HCT116 (cell line): ENCODE data around the gene FAM228B. TPM values are rescaled to one million over a fixed set of nuclear protein-coding genes. Genes with fewer than 3 reads are reported as not detected.

Source experiments
- ATAC-seq: fragments of 200-7000 bp; cut with Tn5 transposase; 2 replicates; pipeline ENCODE4 v1.9.1; 2020; ENCODE audit warnings: mild to moderate bottlenecking, moderate library complexity
- BruUV-seq: library from RNA; stranded (reverse); fragments of 400-500 nt; replicated peaks from 2 replicates; lab custom pipeline; 2021; lab: Mats Ljungman, UMichigan
- CTCF ChIA-PET: fragments of 300-600 bp; sonication (Branson Sonifier 250); formaldehyde crosslinking; loops from one replicate; lab custom pipeline; 2021; ENCODE audit warnings: antibody characterized with exemption; lab: Charles Lee
- POLR2A ChIA-PET: fragments of 300-600, 350-600 bp; sonication (Branson Sonifier 250); formaldehyde crosslinking; loops from one replicate; lab custom pipeline; 2021; ENCODE audit warnings: antibody characterized with exemption; lab: Charles Lee
- RAD21 ChIA-PET, 2 experiments: fragments of 300-600 bp; sonication (Branson Sonifier 250); formaldehyde crosslinking; loops; one replicate each; lab custom pipeline; 2023; ENCODE audit warnings: low total read pairs in 2 of 2; ENCODE audit not compliant: uncharacterized antibody in 2 of 2, unreplicated experiment in 2 of 2, low non-redundant PET in 1 of 2; lab: Charles Lee
- DNase-seq: peaks from one replicate; pipeline ENCODE4 v3.0.0-alpha.2; 2010; ENCODE audit warnings: low read depth, low spot score
- H2AFZ ChIP-seq: fragments of 200-600 bp; shearing (Covaris generic), sonication (generic); 2 replicates; pipeline ENCODE4 v1.6.1; 2017; ENCODE audit warnings: low read depth, mixed run types, mixed read lengths, antibody characterized with exemption, low read length; ENCODE audit not compliant: poor library complexity, severe bottlenecking
- H3K27ac ChIP-seq: 2 replicates; pipeline ENCODE4 v1.5.1; 2012; ENCODE audit warnings: low read depth, low read length
- H3K27me3 ChIP-seq: fragments of 200-600 bp; sonication (generic); 2 replicates; pipeline ENCODE4 v1.6.1; 2016; ENCODE audit warnings: mixed run types, low read length, mixed read lengths; ENCODE audit not compliant: insufficient read depth
- H3K36me3 ChIP-seq, 2 experiments: fragments of 200-500 bp in 1 of 2; fragments of 200-600 bp in 1 of 2; sonication (Bioruptor generic) in 1 of 2; sonication (generic) in 1 of 2; 2 replicates each; pipeline versions ENCODE4 v1.5.1 to v1.6.1; 2014 to 2016; ENCODE audit warnings: low read length in 2 of 2, inconsistent platforms in 1 of 2, mixed read lengths in 1 of 2, mixed run types in 1 of 2; ENCODE audit not compliant: insufficient read depth in 2 of 2, control insufficient read depth in 1 of 2
- H3K4me1 ChIP-seq, 2 experiments: fragments of 200-600 bp in 1 of 2; sonication (generic) in 1 of 2; 2 replicates each; pipeline versions ENCODE4 v1.5.1 to v1.6.1; 2012 to 2017; ENCODE audit warnings: low read length in 2 of 2, inconsistent platforms in 1 of 2, mild to moderate bottlenecking in 1 of 2, mixed read lengths in 1 of 2, mixed run types in 1 of 2, moderate library complexity in 1 of 2; ENCODE audit not compliant: insufficient read depth in 2 of 2, control insufficient read depth in 1 of 2
- H3K4me2 ChIP-seq: fragments of 200-600 bp; sonication (generic); 2 replicates; pipeline ENCODE4 v1.6.1; 2017; ENCODE audit warnings: mixed run types, low read length, mixed read lengths
- H3K4me3 ChIP-seq, 2 experiments: fragments of 200-600 bp in 1 of 2; sonication (generic) in 1 of 2; replicated peaks in 1 of 2; 2 replicates each; pipeline ENCODE4 v1.5.1; 2011 to 2016; ENCODE audit warnings: low read length in 2 of 2, control low read depth in 1 of 2, low read depth in 1 of 2, mild to moderate bottlenecking in 1 of 2, mixed read lengths in 1 of 2, mixed run types in 1 of 2
- H3K79me2 ChIP-seq: fragments of 200-600 bp; sonication (generic); 2 replicates; pipeline ENCODE4 v1.6.1; 2017; ENCODE audit warnings: mild to moderate bottlenecking, mixed run types, low read length, moderate library complexity, mixed read lengths; ENCODE audit not compliant: insufficient read depth
- H3K9ac ChIP-seq: fragments of 200-600 bp; sonication (generic); 2 replicates; pipeline ENCODE4 v1.6.1; 2016; ENCODE audit warnings: low read length, mixed read lengths
- H3K9me2 ChIP-seq: fragments of 200-600 bp; sonication (generic), shearing (Covaris generic); 2 replicates; pipeline ENCODE4 v1.6.1; 2017; ENCODE audit warnings: mixed run types, mild to moderate bottlenecking, moderate library complexity; ENCODE audit not compliant: insufficient read depth
- H3K9me3 ChIP-seq, 2 experiments: fragments of 200-500 bp in 1 of 2; fragments of 200-600 bp in 1 of 2; sonication (Bioruptor generic) in 1 of 2; sonication (generic) in 1 of 2; 2 replicates each; pipeline ENCODE4 v1.6.1; 2014 to 2017; ENCODE audit warnings: low read length in 2 of 2, mixed read lengths in 2 of 2, inconsistent platforms in 1 of 2, low read depth in 1 of 2, mild to moderate bottlenecking in 1 of 2, mixed run types in 1 of 2, moderate library complexity in 1 of 2; ENCODE audit not compliant: control insufficient read depth in 1 of 2, insufficient read depth in 1 of 2
- H4K20me1 ChIP-seq: fragments of 200-600 bp; sonication (generic), shearing (Covaris generic); 2 replicates; pipeline ENCODE4 v1.6.1; 2017; ENCODE audit warnings: mixed run types, mild to moderate bottlenecking, moderate library complexity; ENCODE audit not compliant: insufficient read depth
- CBX3 ChIP-seq: IDR thresholded peaks from 2 replicates; pipeline ENCODE4 v1.6.1; 2012; ENCODE audit warnings: low read depth
- CTCF ChIP-seq, 3 experiments: fragments of 200-600 bp in 1 of 3; sonication (generic) in 1 of 3; IDR thresholded peaks in 2 of 3; conservative IDR thresholded peaks in 1 of 3; 2 replicates each; pipeline ENCODE4 v1.5.1; 2012 to 2017; ENCODE audit warnings: low read depth in 2 of 3, low read length in 2 of 3, antibody characterized with exemption in 1 of 3, borderline replicate concordance in 1 of 3, control low read depth in 1 of 3, mild to moderate bottlenecking in 1 of 3, mixed read lengths in 1 of 3, mixed run types in 1 of 3, moderate library complexity in 1 of 3; ENCODE audit not compliant: insufficient read depth in 1 of 3
- EGR1 ChIP-seq: IDR thresholded peaks from 2 replicates; pipeline ENCODE4 v1.6.1; 2012; ENCODE audit warnings: low read depth
- ELF1 ChIP-seq: IDR thresholded peaks from 2 replicates; pipeline ENCODE4 v1.6.1; 2012; ENCODE audit warnings: low read depth, borderline replicate concordance
- EZH2 ChIP-seq: fragments of 200-600 bp; sonication (generic); IDR thresholded peaks from 2 replicates; pipeline ENCODE4 v1.6.1; 2017; ENCODE audit warnings: antibody characterized with exemption, mixed run types
- EZH2phosphoT487 ChIP-seq: fragments of 200-600 bp; IDR thresholded peaks from 2 replicates; pipeline ENCODE4 v1.6.1; 2018; ENCODE audit warnings: antibody characterized with exemption, borderline replicate concordance
- JUND ChIP-seq: IDR thresholded peaks from 2 replicates; pipeline ENCODE4 v1.6.1; 2012
- MAX ChIP-seq: IDR thresholded peaks from 2 replicates; pipeline ENCODE4 v1.6.1; 2012
- POLR2AphosphoS5 ChIP-seq: IDR thresholded peaks from 2 replicates; pipeline ENCODE4 v1.6.1; 2011; ENCODE audit warnings: mild to moderate bottlenecking, low read depth, low read length, moderate library complexity
- RAD21 ChIP-seq: IDR thresholded peaks from 2 replicates; pipeline ENCODE4 v1.6.1; 2012; ENCODE audit warnings: low read depth, mild to moderate bottlenecking
- SIN3A ChIP-seq: IDR thresholded peaks from 2 replicates; pipeline ENCODE4 v1.6.1; 2012; ENCODE audit warnings: low read depth
- SP1 ChIP-seq: IDR thresholded peaks from 2 replicates; pipeline ENCODE4 v1.6.1; 2012; ENCODE audit warnings: low read depth
- SRF ChIP-seq: IDR thresholded peaks from 2 replicates; pipeline ENCODE4 v1.6.1; 2012; ENCODE audit warnings: low read depth
- TCF7L2 ChIP-seq: IDR thresholded peaks from 2 replicates; pipeline ENCODE4 v1.7.0; 2011; ENCODE audit warnings: borderline replicate concordance, inconsistent platforms; ENCODE audit not compliant: insufficient read depth, insufficient read length; ENCODE audit errors: extremely low read depth
- YY1 ChIP-seq: IDR thresholded peaks from 2 replicates; pipeline ENCODE4 v1.6.1; 2011; ENCODE audit warnings: low read length, low read depth, moderate library complexity, mild to moderate bottlenecking; ENCODE audit not compliant: insufficient replicate concordance; ENCODE audit errors: extremely low read depth
- ZBTB33 ChIP-seq: IDR thresholded peaks from 2 replicates; pipeline ENCODE4 v1.6.1; 2011; ENCODE audit warnings: mild to moderate bottlenecking, low read length, moderate library complexity; ENCODE audit not compliant: insufficient replicate concordance; ENCODE audit errors: extremely low read depth
- ZFX ChIP-seq: fragments of 450-650 bp; IDR thresholded peaks from 2 replicates; pipeline ENCODE4 v1.6.1; 2017
- ZNF274 ChIP-seq: fragments of 200-500 bp; sonication (Bioruptor generic); IDR thresholded peaks from 2 replicates; pipeline ENCODE4 v1.6.1; 2014; ENCODE audit warnings: mild to moderate bottlenecking, low read depth, low read length, inconsistent platforms
- intact Hi-C: fragments of 100-400 bp; cut with micrococcal nuclease; formaldehyde crosslinking; loops from 2 replicates; pipeline ENCODE4 v1.10.0; 2022
- total RNA-seq: library from RNA; stranded (reverse); gene quantifications from one replicate; pipeline ENCODE4 v1.2.1, GENCODE V29; 2021; ENCODE audit not compliant: unreplicated experiment
- TF ChIP-seq, protein P1 (sequence below): IDR thresholded peaks from 2 replicates; pipeline ENCODE4 v1.6.1; 2012
- TF ChIP-seq, protein P2 (sequence below): IDR thresholded peaks from 2 replicates; pipeline ENCODE4 v1.6.1; 2012; ENCODE audit warnings: low read depth

The FAM228B gene
- total RNA-seq, 1 experiment from 2014 or later = 5.6 TPM

DNA sequence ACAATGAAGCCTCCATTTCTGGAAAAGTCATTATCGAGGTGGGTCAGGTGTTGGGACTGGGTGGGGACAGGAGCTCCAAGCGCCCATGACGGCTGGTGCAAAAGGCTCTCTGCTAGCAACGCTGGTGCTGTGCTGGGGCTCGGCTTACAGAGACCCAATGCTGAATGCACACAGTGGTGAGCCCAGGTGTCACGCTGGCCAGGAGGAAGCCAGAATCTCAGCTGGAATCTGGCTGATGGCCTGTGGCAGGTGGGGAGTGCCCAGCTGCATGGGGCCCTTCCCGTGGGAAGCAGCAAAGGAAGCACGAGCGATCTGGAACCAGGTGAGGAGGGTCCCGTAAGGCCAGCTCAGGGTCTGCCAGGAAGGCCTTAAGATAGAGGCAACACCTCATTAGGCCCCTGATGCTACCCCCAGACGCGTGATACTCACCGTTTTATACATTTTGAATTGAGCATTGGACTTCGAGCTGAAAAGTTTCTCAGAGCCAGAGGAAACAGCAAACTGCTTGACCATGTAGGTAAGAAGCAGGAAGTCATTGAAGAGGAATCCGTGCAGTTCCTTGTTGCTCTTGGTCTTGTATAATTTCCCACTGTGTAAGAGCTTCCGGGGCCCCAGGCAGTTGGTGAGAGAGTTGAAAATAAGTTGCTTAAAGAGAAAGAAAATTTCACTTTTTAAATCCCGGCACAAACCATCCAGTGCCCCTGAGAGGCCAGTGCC is 86.3 kb downstream of the FAM228B start:
- no peaks in the 10 kb centered on the region for H3K9me3 ChIP-seq

More for the DNA sequence above, 86.3 kb downstream of the FAM228B start:
- H3K9ac ChIP-seq = no peak overlapping the region
- no peak for ATAC-seq
- H3K27me3 ChIP-seq = no peaks in the 10 kb centered on the region
- RAD21 ChIA-PET = no interaction called here
- DNase-seq = no peak
- TF ChIP-seq CBX3 = no peak
- no peak for TF ChIP-seq CTCF (IDR thresholded peaks at IDR 0.05 in 2 of 3, conservative IDR thresholded peaks at IDR 0.05 in 1 of 3; ENCODE audit: borderline replicate concordance in 1 of 3, insufficient read depth in 1 of 3, low read depth in 2 of 3, low read length in 2 of 3)
- no peak for TF ChIP-seq SRF
- TF ChIP-seq, protein P1, sequence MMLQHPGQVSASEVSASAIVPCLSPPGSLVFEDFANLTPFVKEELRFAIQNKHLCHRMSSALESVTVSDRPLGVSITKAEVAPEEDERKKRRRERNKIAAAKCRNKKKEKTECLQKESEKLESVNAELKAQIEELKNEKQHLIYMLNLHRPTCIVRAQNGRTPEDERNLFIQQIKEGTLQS = no peak
- TF ChIP-seq SIN3A = no peak
- TF ChIP-seq YY1 = no peak
- no peak for TF ChIP-seq EZH2phosphoT487
- TF ChIP-seq TCF7L2 = no peak
- no peak for TF ChIP-seq POLR2AphosphoS5
- TF ChIP-seq ZBTB33 = no peak
- no peak for TF ChIP-seq ELF1
- no peak for TF ChIP-seq SP1
- no peak for TF ChIP-seq EGR1
- no peak for TF ChIP-seq ZFX
- TF ChIP-seq, protein P2, sequence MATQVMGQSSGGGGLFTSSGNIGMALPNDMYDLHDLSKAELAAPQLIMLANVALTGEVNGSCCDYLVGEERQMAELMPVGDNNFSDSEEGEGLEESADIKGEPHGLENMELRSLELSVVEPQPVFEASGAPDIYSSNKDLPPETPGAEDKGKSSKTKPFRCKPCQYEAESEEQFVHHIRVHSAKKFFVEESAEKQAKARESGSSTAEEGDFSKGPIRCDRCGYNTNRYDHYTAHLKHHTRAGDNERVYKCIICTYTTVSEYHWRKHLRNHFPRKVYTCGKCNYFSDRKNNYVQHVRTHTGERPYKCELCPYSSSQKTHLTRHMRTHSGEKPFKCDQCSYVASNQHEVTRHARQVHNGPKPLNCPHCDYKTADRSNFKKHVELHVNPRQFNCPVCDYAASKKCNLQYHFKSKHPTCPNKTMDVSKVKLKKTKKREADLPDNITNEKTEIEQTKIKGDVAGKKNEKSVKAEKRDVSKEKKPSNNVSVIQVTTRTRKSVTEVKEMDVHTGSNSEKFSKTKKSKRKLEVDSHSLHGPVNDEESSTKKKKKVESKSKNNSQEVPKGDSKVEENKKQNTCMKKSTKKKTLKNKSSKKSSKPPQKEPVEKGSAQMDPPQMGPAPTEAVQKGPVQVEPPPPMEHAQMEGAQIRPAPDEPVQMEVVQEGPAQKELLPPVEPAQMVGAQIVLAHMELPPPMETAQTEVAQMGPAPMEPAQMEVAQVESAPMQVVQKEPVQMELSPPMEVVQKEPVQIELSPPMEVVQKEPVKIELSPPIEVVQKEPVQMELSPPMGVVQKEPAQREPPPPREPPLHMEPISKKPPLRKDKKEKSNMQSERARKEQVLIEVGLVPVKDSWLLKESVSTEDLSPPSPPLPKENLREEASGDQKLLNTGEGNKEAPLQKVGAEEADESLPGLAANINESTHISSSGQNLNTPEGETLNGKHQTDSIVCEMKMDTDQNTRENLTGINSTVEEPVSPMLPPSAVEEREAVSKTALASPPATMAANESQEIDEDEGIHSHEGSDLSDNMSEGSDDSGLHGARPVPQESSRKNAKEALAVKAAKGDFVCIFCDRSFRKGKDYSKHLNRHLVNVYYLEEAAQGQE = no peak
- TF ChIP-seq RAD21 = no peak
- TF ChIP-seq MAX = no peak
- TF ChIP-seq JUND = no peak
- TF ChIP-seq EZH2 = no peak
- no peak for TF ChIP-seq ZNF274
- no peaks in the 10 kb centered on the region for H4K20me1 ChIP-seq
- no peak overlapping the region for H2AFZ ChIP-seq
- no peaks in the 10 kb centered on the region for H3K4me1 ChIP-seq
- H3K9me2 ChIP-seq = no peaks in the 10 kb centered on the region
- no peak overlapping the region for H3K4me3 ChIP-seq
- intact Hi-C loops = no loop called here
- POLR2A ChIA-PET = no interaction called here
- H3K36me3 ChIP-seq = no peaks in the 10 kb centered on the region; a peak in 1 of 4 replicates
- no peak overlapping the region for H3K4me2 ChIP-seq
- no TSS peak for BruUV-seq
- H3K79me2 ChIP-seq = no peaks in the 10 kb centered on the region
- H3K27ac ChIP-seq = no peak overlapping the region
- CTCF ChIA-PET = no interaction called here
